ENCODE measurements around the gene SIK2.
A peak's percentile ranks its signal among the peaks of the same experiment; 100 is the strongest.

The SIK2 gene

DNA sequence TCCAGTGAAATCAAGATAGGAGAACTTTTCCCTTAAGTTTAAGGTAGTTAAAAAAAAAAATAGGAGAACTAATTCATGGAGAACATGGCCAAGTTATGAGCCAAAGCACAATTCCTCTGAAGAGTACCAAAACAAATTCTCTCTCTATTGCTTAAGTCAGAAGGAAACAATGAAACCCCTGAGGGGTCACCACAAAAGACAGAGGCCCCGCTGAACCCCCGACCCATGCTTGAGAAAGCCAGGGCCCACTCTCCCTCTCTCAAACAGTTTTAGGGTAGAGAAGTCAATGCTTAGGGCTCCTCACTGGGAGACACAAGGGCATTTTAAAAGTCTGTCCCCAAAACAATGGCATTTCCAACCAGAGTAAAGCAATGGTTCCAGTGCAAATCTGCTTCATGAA lies 137.1 kb downstream of the SIK2 start:
- no peak for ATAC-seq
- TF ChIP-seq ESRRG (CRISPR knock-in tag; IDR thresholded peaks at IDR 0.05): no peak
- TF ChIP-seq ZNF70 (CRISPR knock-in tag; IDR thresholded peaks at IDR 0.05): no peak
- no peak for TF ChIP-seq ZC3H10 (CRISPR knock-in tag; IDR thresholded peaks at IDR 0.05)
- no peak for TF ChIP-seq RARB (CRISPR knock-in tag; IDR thresholded peaks at IDR 0.05)
- no peak for TF ChIP-seq SNAI2 (CRISPR knock-in tag; IDR thresholded peaks at IDR 0.05)
- TF ChIP-seq ZNF8 (CRISPR knock-in tag; IDR thresholded peaks at IDR 0.05): no peak
- TF ChIP-seq ZFP30 (CRISPR knock-in tag; IDR thresholded peaks at IDR 0.05): no peak
- no peak for TF ChIP-seq CSDC2 (CRISPR knock-in tag; IDR thresholded peaks at IDR 0.05)
- TF ChIP-seq TCF4 (CRISPR knock-in tag; IDR thresholded peaks at IDR 0.05; ENCODE audit: borderline replicate concordance): no peak

DNA sequence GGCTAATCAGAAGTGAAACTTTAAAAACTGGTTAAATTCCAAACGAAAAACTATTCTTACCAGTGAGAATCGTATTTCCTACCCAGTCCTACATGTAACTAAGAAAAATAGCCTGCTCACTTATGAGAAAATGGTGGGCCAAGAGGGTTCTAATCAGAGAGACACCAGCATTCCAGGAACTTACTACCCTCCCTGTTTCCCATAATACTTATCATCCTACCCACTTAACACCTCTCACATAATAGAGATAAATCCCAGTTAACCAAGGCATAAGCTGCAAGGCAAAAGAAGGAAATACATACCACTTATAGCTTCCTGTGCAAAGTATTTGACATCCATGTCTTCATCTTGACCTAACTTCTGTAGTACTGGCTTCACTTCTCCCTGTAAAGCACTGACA lies 139.5 kb downstream of the SIK2 start:
- TF ChIP-seq ZNF8 (CRISPR knock-in tag; IDR thresholded peaks at IDR 0.05) (no peak), ZFP3 (CRISPR knock-in tag; IDR thresholded peaks at IDR 0.05) (no peak), PPARA (CRISPR knock-in tag; IDR thresholded peaks at IDR 0.05; ENCODE audit: borderline replicate concordance) (no peak), BACH2 (CRISPR knock-in tag; IDR thresholded peaks at IDR 0.05; ENCODE audit: borderline replicate concordance) (no peak), TOX (CRISPR knock-in tag; IDR thresholded peaks at IDR 0.05; ENCODE audit: borderline replicate concordance) (no peak), ISL1 (CRISPR knock-in tag; IDR thresholded peaks at IDR 0.05) (no peak), ZNF565 (CRISPR knock-in tag; conservative IDR thresholded peaks at IDR 0.05; ENCODE audit: low read depth) (no peak), ZFP30 (CRISPR knock-in tag; IDR thresholded peaks at IDR 0.05) (no peak), SNAI2 (CRISPR knock-in tag; IDR thresholded peaks at IDR 0.05) (no peak)
- TF ChIP-seq, protein P1, sequence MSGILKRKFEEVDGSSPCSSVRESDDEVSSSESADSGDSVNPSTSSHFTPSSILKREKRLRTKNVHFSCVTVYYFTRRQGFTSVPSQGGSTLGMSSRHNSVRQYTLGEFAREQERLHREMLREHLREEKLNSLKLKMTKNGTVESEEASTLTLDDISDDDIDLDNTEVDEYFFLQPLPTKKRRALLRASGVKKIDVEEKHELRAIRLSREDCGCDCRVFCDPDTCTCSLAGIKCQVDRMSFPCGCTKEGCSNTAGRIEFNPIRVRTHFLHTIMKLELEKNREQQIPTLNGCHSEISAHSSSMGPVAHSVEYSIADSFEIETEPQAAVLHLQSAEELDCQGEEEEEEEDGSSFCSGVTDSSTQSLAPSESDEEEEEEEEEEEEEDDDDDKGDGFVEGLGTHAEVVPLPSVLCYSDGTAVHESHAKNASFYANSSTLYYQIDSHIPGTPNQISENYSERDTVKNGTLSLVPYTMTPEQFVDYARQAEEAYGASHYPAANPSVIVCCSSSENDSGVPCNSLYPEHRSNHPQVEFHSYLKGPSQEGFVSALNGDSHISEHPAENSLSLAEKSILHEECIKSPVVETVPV (CRISPR knock-in tag; IDR thresholded peaks at IDR 0.05): no peak
- no peak for ATAC-seq

- TF ChIP-seq OSR1 (CRISPR knock-in tag; IDR thresholded peaks at IDR 0.05) (no peak), ISL1 (CRISPR knock-in tag; IDR thresholded peaks at IDR 0.05) (no peak), ZNF8 (CRISPR knock-in tag; IDR thresholded peaks at IDR 0.05) (no peak), ZFP3 (CRISPR knock-in tag; IDR thresholded peaks at IDR 0.05) (no peak), ZNF70 (CRISPR knock-in tag; IDR thresholded peaks at IDR 0.05) (no peak), ZNF565 (CRISPR knock-in tag; conservative IDR thresholded peaks at IDR 0.05; ENCODE audit: low read depth) (no peak), RARB (CRISPR knock-in tag; IDR thresholded peaks at IDR 0.05) (no peak), ARNTL (CRISPR knock-in tag; IDR thresholded peaks at IDR 0.05; ENCODE audit: borderline replicate concordance, low read depth) (no peak), GLIS3 (CRISPR knock-in tag; IDR thresholded peaks at IDR 0.05) (no peak)
- TF ChIP-seq, protein P2, sequence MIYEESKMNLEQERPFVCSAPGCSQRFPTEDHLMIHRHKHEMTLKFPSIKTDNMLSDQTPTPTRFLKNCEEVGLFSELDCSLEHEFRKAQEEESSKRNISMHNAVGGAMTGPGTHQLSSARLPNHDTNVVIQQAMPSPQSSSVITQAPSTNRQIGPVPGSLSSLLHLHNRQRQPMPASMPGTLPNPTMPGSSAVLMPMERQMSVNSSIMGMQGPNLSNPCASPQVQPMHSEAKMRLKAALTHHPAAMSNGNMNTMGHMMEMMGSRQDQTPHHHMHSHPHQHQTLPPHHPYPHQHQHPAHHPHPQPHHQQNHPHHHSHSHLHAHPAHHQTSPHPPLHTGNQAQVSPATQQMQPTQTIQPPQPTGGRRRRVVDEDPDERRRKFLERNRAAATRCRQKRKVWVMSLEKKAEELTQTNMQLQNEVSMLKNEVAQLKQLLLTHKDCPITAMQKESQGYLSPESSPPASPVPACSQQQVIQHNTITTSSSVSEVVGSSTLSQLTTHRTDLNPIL (CRISPR knock-in tag; IDR thresholded peaks at IDR 0.05; ENCODE audit: low read depth): no peak
- TF ChIP-seq, protein P3, sequence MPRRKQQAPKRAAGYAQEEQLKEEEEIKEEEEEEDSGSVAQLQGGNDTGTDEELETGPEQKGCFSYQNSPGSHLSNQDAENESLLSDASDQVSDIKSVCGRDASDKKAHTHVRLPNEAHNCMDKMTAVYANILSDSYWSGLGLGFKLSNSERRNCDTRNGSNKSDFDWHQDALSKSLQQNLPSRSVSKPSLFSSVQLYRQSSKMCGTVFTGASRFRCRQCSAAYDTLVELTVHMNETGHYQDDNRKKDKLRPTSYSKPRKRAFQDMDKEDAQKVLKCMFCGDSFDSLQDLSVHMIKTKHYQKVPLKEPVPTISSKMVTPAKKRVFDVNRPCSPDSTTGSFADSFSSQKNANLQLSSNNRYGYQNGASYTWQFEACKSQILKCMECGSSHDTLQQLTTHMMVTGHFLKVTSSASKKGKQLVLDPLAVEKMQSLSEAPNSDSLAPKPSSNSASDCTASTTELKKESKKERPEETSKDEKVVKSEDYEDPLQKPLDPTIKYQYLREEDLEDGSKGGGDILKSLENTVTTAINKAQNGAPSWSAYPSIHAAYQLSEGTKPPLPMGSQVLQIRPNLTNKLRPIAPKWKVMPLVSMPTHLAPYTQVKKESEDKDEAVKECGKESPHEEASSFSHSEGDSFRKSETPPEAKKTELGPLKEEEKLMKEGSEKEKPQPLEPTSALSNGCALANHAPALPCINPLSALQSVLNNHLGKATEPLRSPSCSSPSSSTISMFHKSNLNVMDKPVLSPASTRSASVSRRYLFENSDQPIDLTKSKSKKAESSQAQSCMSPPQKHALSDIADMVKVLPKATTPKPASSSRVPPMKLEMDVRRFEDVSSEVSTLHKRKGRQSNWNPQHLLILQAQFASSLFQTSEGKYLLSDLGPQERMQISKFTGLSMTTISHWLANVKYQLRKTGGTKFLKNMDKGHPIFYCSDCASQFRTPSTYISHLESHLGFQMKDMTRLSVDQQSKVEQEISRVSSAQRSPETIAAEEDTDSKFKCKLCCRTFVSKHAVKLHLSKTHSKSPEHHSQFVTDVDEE (CRISPR knock-in tag; IDR thresholded peaks at IDR 0.05): no peak
- no peak for ATAC-seq
Measured at GRCh38 chr11:111743700-111744099, 141.5 kb downstream of the SIK2 start.

- peak; percentile 53 for ATAC-seq
- TF ChIP-seq ZFP3 (CRISPR knock-in tag; IDR thresholded peaks at IDR 0.05) (no peak), PPARA (CRISPR knock-in tag; IDR thresholded peaks at IDR 0.05; ENCODE audit: borderline replicate concordance) (no peak)
- TF ChIP-seq, protein P2 (CRISPR knock-in tag; IDR thresholded peaks at IDR 0.05; ENCODE audit: low read depth): no peak
Measured at GRCh38 chr11:111745719-111746504, 143.7 kb downstream of the SIK2 start.
